ENCODE data around the gene A3GALT2. TPM values are rescaled to one million over a fixed set of nuclear protein-coding genes. Genes with fewer than 3 reads are reported as not detected.
A peak's percentile ranks its signal among the peaks of the same experiment; 100 is the strongest.

Gene A3GALT2
- total RNA-seq, 1 donor from 2014 or later: 0.35 TPM

GRCh38 chr1:33350611-33351280 lies 29.8 kb upstream of the A3GALT2 start:
- Mint-ChIP-seq H3K9me3 (ENCODE audit: unreplicated experiment) (no peaks in the 10 kb centered on the region), H3K27ac (ENCODE audit: unreplicated experiment) (peak overlapping the region; percentile 77), H3K4me3 (ENCODE audit: unreplicated experiment) (peak overlapping the region; percentile 82), H3K27me3 (ENCODE audit: unreplicated experiment) (no peaks in the 10 kb centered on the region), H3K4me1 (ENCODE audit: unreplicated experiment) (peaks cover 36% of the 10 kb centered on the region), H3K36me3 (ENCODE audit: unreplicated experiment) (peaks cover 25% of the 10 kb centered on the region)
- no peak for DNase-seq (ENCODE audit: extremely low spot score, unreplicated experiment)
- TF ChIP-seq, protein P1, sequence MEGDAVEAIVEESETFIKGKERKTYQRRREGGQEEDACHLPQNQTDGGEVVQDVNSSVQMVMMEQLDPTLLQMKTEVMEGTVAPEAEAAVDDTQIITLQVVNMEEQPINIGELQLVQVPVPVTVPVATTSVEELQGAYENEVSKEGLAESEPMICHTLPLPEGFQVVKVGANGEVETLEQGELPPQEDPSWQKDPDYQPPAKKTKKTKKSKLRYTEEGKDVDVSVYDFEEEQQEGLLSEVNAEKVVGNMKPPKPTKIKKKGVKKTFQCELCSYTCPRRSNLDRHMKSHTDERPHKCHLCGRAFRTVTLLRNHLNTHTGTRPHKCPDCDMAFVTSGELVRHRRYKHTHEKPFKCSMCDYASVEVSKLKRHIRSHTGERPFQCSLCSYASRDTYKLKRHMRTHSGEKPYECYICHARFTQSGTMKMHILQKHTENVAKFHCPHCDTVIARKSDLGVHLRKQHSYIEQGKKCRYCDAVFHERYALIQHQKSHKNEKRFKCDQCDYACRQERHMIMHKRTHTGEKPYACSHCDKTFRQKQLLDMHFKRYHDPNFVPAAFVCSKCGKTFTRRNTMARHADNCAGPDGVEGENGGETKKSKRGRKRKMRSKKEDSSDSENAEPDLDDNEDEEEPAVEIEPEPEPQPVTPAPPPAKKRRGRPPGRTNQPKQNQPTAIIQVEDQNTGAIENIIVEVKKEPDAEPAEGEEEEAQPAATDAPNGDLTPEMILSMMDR (IDR thresholded peaks at IDR 0.05): no peak

DNA sequence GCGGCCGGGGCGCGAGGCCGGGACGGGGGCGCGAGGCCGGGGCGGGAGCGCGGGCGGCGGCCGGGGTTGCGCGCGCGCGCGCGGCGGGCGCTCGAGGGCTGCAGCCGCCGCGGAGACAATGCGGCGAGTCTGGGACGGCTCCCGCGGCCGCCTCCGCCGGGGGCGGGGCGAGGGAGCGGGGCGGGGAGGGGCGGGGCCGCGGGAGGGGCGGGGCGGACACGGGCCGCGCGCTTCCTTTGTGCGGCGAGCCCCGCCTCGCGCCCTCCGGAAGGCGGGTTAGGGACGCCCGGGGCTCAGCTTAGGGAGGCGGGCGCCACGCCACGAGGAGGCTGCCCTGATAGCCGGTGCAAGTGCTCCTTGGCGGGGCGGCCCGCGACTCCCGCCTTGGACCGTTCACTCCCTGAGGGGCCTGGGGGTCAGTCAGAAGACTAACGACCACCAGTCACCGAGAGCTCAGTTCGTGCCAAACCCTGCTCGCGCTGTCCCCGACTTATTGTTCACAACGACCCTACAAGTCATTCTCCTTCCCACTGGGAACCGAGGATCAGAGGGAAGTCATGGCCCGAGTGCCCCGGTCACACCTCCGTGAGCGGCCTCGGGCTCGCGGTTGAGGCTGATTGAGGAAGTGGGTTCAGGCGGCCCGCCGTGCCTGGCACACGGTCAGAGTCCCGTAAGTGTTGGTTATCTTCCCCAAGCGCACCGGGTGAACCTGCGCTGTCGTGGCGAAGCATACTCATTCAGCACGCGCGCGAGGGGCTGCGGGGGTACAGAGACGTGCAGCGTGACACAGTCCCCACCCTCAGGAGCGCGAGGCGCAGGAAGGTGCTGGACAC lies 29.1 kb upstream of the A3GALT2 start:
- Mint-ChIP-seq H3K4me3 (ENCODE audit: unreplicated experiment) (peak overlapping the region; percentile 82), H3K9me3 (ENCODE audit: unreplicated experiment) (no peaks in the 10 kb centered on the region), H3K27ac (ENCODE audit: unreplicated experiment) (peak overlapping the region; percentile 77), H3K36me3 (ENCODE audit: unreplicated experiment) (peaks cover 21% of the 10 kb centered on the region), H3K27me3 (ENCODE audit: unreplicated experiment) (no peaks in the 10 kb centered on the region), H3K4me1 (ENCODE audit: unreplicated experiment) (peaks cover 43% of the 10 kb centered on the region)
- DNase-seq (ENCODE audit: extremely low spot score, unreplicated experiment): peak; percentile 92
- TF ChIP-seq, protein P1 (IDR thresholded peaks at IDR 0.05): no peak

GRCh38 chr1:33349081-33349759 lies 28.3 kb upstream of the A3GALT2 start:
- peaks cover 50% of the 10 kb centered on the region for H3K4me1 Mint-ChIP-seq (ENCODE audit: unreplicated experiment)
- TF ChIP-seq, protein P1 (IDR thresholded peaks at IDR 0.05): no peak
- no peak for DNase-seq (ENCODE audit: extremely low spot score, unreplicated experiment)
- H3K9me3 Mint-ChIP-seq (ENCODE audit: unreplicated experiment): no peaks in the 10 kb centered on the region
- H3K4me3 Mint-ChIP-seq (ENCODE audit: unreplicated experiment): peak overlapping the region; percentile 84
- H3K27ac Mint-ChIP-seq (ENCODE audit: unreplicated experiment): peak overlapping the region; percentile 90
- H3K36me3 Mint-ChIP-seq (ENCODE audit: unreplicated experiment): peaks cover 27% of the 10 kb centered on the region
- H3K27me3 Mint-ChIP-seq (ENCODE audit: unreplicated experiment): no peaks in the 10 kb centered on the region

- TF ChIP-seq, protein P1 (IDR thresholded peaks at IDR 0.05): no peak
- Mint-ChIP-seq H3K4me1 (ENCODE audit: unreplicated experiment) (peaks cover 55% of the 10 kb centered on the region), H3K9me3 (ENCODE audit: unreplicated experiment) (no peaks in the 10 kb centered on the region), H3K27me3 (ENCODE audit: unreplicated experiment) (no peaks in the 10 kb centered on the region), H3K36me3 (ENCODE audit: unreplicated experiment) (peaks cover 31% of the 10 kb centered on the region), H3K4me3 (ENCODE audit: unreplicated experiment) (peak overlapping the region; percentile 84), H3K27ac (ENCODE audit: unreplicated experiment) (peak overlapping the region; percentile 90)
- no peak for DNase-seq (ENCODE audit: extremely low spot score, unreplicated experiment)
Measured at GRCh38 chr1:33348676-33349080, 27.8 kb upstream of the A3GALT2 start.

All from osteocyte (in vitro differentiated cells).